ENCODE measurements around the gene LMTK2. TPM values are rescaled to one million over a fixed set of nuclear protein-coding genes. Genes with fewer than 3 reads are reported as not detected.

LMTK2 gene
- total RNA-seq, 1 donor from 2014 or later: 20.6 TPM

DNA sequence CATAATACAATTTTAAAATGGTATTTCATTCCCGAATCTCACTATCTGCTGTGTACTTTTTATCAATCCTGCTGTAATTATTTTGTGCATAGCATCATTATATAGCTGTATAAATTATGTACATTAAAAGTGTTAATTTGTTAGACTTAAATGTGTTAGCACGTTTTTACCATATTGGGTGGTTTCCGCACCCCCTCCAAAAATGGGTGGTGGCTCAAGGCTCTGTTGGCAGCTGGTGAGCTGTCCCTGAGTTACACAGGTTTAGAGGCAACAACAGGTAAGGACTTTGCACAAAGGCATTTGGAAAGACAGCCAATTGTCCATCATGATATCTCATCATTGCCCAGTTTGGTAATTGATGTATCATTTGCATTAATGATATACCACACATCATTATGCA is 18.6 kb upstream of the LMTK2 start:
- TF ChIP-seq, protein P1, sequence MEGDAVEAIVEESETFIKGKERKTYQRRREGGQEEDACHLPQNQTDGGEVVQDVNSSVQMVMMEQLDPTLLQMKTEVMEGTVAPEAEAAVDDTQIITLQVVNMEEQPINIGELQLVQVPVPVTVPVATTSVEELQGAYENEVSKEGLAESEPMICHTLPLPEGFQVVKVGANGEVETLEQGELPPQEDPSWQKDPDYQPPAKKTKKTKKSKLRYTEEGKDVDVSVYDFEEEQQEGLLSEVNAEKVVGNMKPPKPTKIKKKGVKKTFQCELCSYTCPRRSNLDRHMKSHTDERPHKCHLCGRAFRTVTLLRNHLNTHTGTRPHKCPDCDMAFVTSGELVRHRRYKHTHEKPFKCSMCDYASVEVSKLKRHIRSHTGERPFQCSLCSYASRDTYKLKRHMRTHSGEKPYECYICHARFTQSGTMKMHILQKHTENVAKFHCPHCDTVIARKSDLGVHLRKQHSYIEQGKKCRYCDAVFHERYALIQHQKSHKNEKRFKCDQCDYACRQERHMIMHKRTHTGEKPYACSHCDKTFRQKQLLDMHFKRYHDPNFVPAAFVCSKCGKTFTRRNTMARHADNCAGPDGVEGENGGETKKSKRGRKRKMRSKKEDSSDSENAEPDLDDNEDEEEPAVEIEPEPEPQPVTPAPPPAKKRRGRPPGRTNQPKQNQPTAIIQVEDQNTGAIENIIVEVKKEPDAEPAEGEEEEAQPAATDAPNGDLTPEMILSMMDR (IDR thresholded peaks at IDR 0.05; ENCODE audit: partially characterized antibody, unreplicated experiment): no peak
- peaks cover 2% of the 10 kb centered on the region for H3K27me3 Mint-ChIP-seq (ENCODE audit: unreplicated experiment)
- DNase-seq: no peak
- H3K4me3 Mint-ChIP-seq (ENCODE audit: unreplicated experiment): no peak overlapping the region
- no peaks in the 10 kb centered on the region for H3K36me3 Mint-ChIP-seq (ENCODE audit: unreplicated experiment)
- peaks cover 1% of the 10 kb centered on the region for H3K9me3 Mint-ChIP-seq (ENCODE audit: unreplicated experiment)
- H3K4me1 Mint-ChIP-seq (ENCODE audit: low read depth, unreplicated experiment): no peaks in the 10 kb centered on the region
- H3K27ac Mint-ChIP-seq (ENCODE audit: unreplicated experiment): no peak overlapping the region

- Mint-ChIP-seq H3K9me3 (ENCODE audit: unreplicated experiment) (peaks cover 1% of the 10 kb centered on the region), H3K27me3 (ENCODE audit: unreplicated experiment) (peaks cover 2% of the 10 kb centered on the region), H3K27ac (ENCODE audit: unreplicated experiment) (no peak overlapping the region), H3K4me1 (ENCODE audit: low read depth, unreplicated experiment) (no peaks in the 10 kb centered on the region), H3K36me3 (ENCODE audit: unreplicated experiment) (no peaks in the 10 kb centered on the region), H3K4me3 (ENCODE audit: unreplicated experiment) (no peak overlapping the region)
- DNase-seq: no peak
- TF ChIP-seq, protein P1 (IDR thresholded peaks at IDR 0.05; ENCODE audit: partially characterized antibody, unreplicated experiment): no peak
These were observed 16.5 kb upstream of the LMTK2 start for GRCh38 chr7:98090116-98090515.

GRCh38 chr7:98091061-98091460 is 15.6 kb upstream of the LMTK2 start:
- TF ChIP-seq, protein P1 (IDR thresholded peaks at IDR 0.05; ENCODE audit: partially characterized antibody, unreplicated experiment): no peak
- Mint-ChIP-seq H3K36me3 (ENCODE audit: unreplicated experiment) (no peaks in the 10 kb centered on the region), H3K27ac (ENCODE audit: unreplicated experiment) (no peak overlapping the region), H3K4me1 (ENCODE audit: low read depth, unreplicated experiment) (no peaks in the 10 kb centered on the region), H3K27me3 (ENCODE audit: unreplicated experiment) (peaks cover 2% of the 10 kb centered on the region), H3K9me3 (ENCODE audit: unreplicated experiment) (peaks cover 1% of the 10 kb centered on the region), H3K4me3 (ENCODE audit: unreplicated experiment) (no peak overlapping the region)
- DNase-seq: no peak

- no peak overlapping the region for H3K4me3 Mint-ChIP-seq (ENCODE audit: unreplicated experiment)
- H3K4me1 Mint-ChIP-seq (ENCODE audit: low read depth, unreplicated experiment): no peaks in the 10 kb centered on the region
- peaks cover 5% of the 10 kb centered on the region for H3K9me3 Mint-ChIP-seq (ENCODE audit: unreplicated experiment)
These were observed 15.1 kb upstream of the LMTK2 start for GRCh38 chr7:98091523-98091922.

DNA sequence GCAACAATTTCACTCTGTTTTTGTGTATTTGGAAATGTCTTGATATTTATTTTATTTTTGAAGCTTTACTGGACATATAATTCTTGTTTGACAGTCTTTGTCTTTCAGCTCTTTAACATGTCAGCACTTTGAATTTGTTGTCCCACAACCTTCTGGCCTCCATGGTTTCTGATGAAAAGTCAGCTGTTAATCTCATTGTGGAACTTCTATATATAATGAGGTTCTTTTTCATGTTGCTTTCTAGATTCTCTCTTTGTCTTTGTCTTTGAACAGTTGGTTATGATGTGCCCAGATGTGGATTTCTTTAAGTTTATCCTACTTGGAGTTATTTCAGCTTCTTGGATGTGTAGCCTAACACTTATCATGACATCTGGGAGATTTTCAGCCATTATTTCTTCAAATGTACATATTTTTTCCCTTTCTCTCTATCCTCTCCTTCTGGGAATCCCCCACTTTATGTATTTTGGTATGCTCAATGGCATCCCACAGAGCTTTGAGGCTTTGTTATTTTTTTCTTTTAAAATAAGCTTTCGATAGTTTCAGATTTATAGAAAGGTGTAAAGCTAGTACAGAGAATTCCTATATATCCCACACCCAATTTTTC is 9.5 kb upstream of the LMTK2 start:
- no peak overlapping the region for H3K27ac Mint-ChIP-seq (ENCODE audit: unreplicated experiment)
- TF ChIP-seq, protein P1 (IDR thresholded peaks at IDR 0.05; ENCODE audit: partially characterized antibody, unreplicated experiment): no peak
- peaks cover 5% of the 10 kb centered on the region for H3K36me3 Mint-ChIP-seq (ENCODE audit: unreplicated experiment)
- H3K9me3 Mint-ChIP-seq (ENCODE audit: unreplicated experiment): peaks cover 6% of the 10 kb centered on the region
- H3K4me1 Mint-ChIP-seq (ENCODE audit: low read depth, unreplicated experiment): no peaks in the 10 kb centered on the region
- no peak for DNase-seq
- no peak overlapping the region for H3K4me3 Mint-ChIP-seq (ENCODE audit: unreplicated experiment)
- no peaks in the 10 kb centered on the region for H3K27me3 Mint-ChIP-seq (ENCODE audit: unreplicated experiment)

More at GRCh38 chr7:98091523-98091922, 15.1 kb upstream of the LMTK2 start:
- no peak overlapping the region for H3K27ac Mint-ChIP-seq (ENCODE audit: unreplicated experiment)
- no peaks in the 10 kb centered on the region for H3K36me3 Mint-ChIP-seq (ENCODE audit: unreplicated experiment)
- TF ChIP-seq, protein P1 (IDR thresholded peaks at IDR 0.05; ENCODE audit: partially characterized antibody, unreplicated experiment): no peak
- H3K27me3 Mint-ChIP-seq (ENCODE audit: unreplicated experiment): peaks cover 2% of the 10 kb centered on the region
- no peak for DNase-seq

Measured in glutamatergic neuron (in vitro differentiated cells).